HL-60 (cell line): ENCODE measurements around the gene NLGN1.

Experiments
- DNase-seq, 2 experiments: peaks; one replicate each; pipeline ENCODE4 v3.0.0-alpha.2; 2010 to 2020; ENCODE audit warnings: low read depth in 1 of 2, low spot score in 1 of 2
- H3K27ac ChIP-seq: fragments of 250-450 bp; sonication (Bioruptor Pico); replicated peaks from 2 replicates; pipeline ENCODE4 v1.5.1; 2020; ENCODE audit warnings: mild to moderate bottlenecking, moderate library complexity
- H3K27me3 ChIP-seq: fragments of 250-450 bp; sonication (Bioruptor Pico); 2 replicates; pipeline ENCODE4 v1.5.1; 2021; ENCODE audit warnings: mild to moderate bottlenecking, moderate library complexity; ENCODE audit not compliant: insufficient read depth, poor library complexity, severe bottlenecking
- H3K4me3 ChIP-seq: replicated peaks from 2 replicates; pipeline ENCODE4 v1.5.1; 2011; ENCODE audit warnings: mild to moderate bottlenecking, control low read depth, low read length; ENCODE audit not compliant: insufficient read depth
- CTCF ChIP-seq: IDR thresholded peaks from one replicate; pipeline ENCODE4 v1.5.1; 2011; ENCODE audit warnings: low read length, control low read depth, inconsistent platforms; ENCODE audit not compliant: insufficient read depth
- GABPA ChIP-seq: IDR thresholded peaks from 2 replicates; pipeline ENCODE4 v1.6.1; 2012; ENCODE audit warnings: low read depth
- POLR2AphosphoS5 ChIP-seq: IDR thresholded peaks from 2 replicates; pipeline ENCODE4 v1.6.1; 2012; ENCODE audit warnings: low read depth
- REST ChIP-seq: IDR thresholded peaks from 2 replicates; pipeline ENCODE4 v1.6.1; 2012; ENCODE audit warnings: low read depth; ENCODE audit not compliant: insufficient replicate concordance
- SPI1 ChIP-seq: IDR thresholded peaks from 2 replicates; pipeline ENCODE4 v1.6.1; 2012; ENCODE audit warnings: low read depth, mild to moderate bottlenecking, borderline replicate concordance

NLGN1 gene

GRCh38 chr3:173745952-173746682, 348.6 kb downstream of the NLGN1 start:
- no peak overlapping the region for H3K4me3 ChIP-seq
- no peak for DNase-seq
- H3K27ac ChIP-seq: no peak overlapping the region

GRCh38 chr3:173747427-173747826, 349.9 kb downstream of the NLGN1 start:
- DNase-seq: no peak
- TF ChIP-seq SPI1: no peak
- TF ChIP-seq POLR2AphosphoS5: no peak
- TF ChIP-seq REST: no peak
- TF ChIP-seq CTCF: no peak
- no peak for TF ChIP-seq GABPA
- Histone ChIP-seq H3K4me3 (no peak overlapping the region), H3K27ac (no peak overlapping the region), H3K27me3 (no peaks in the 10 kb centered on the region)

More at GRCh38 chr3:173745952-173746682, 348.6 kb downstream of the NLGN1 start:
- TF ChIP-seq CTCF (no peak), REST (no peak), POLR2AphosphoS5 (no peak), SPI1 (no peak)
- no peaks in the 10 kb centered on the region for H3K27me3 ChIP-seq

- no peak overlapping the region for H3K27ac ChIP-seq
- H3K4me3 ChIP-seq: no peak overlapping the region
- no peak for DNase-seq
- H3K27me3 ChIP-seq: no peaks in the 10 kb centered on the region
- TF ChIP-seq SPI1 (no peak), GABPA (no peak), POLR2AphosphoS5 (no peak), CTCF (no peak), REST (no peak)
Observed at GRCh38 chr3:173748105-173748504, 350.6 kb downstream of the NLGN1 start.
